Neural cell (in vitro differentiated cells): ENCODE results near the gene CLASP1. TPM values are rescaled to one million over a fixed set of nuclear protein-coding genes. Genes with fewer than 3 reads are reported as not detected.
A peak's percentile ranks its signal among the peaks of the same experiment; 100 is the strongest.
"Not testable (repeated sequence)": the region's sequence is repeated elsewhere in the genome, so short reads cannot be mapped to it uniquely, and the experiment has no call there.

Source experiments
- H2AFZ ChIP-seq: fragments of 200-600, 300-800 bp; sonication (generic), shearing (Covaris generic); 2 replicates; pipeline ENCODE4 v1.6.0; 2014; ENCODE audit warnings: low read depth, mild to moderate bottlenecking, antibody characterized with exemption, low read length, moderate library complexity
- H3F3A ChIP-seq: fragments of 200-600 bp; shearing (Covaris generic); 2 replicates; pipeline ENCODE4 v1.6.1; 2016; ENCODE audit warnings: mild to moderate bottlenecking, moderate library complexity, mixed read lengths, antibody characterized with exemption, low read length; ENCODE audit not compliant: insufficient read depth, poor library complexity, severe bottlenecking
- H3K27ac ChIP-seq: fragments of 200-600, 300-800 bp; sonication (generic), shearing (Covaris generic); 2 replicates; pipeline ENCODE4 v1.5.1; 2014; ENCODE audit warnings: mild to moderate bottlenecking, low read length, moderate library complexity
- H3K27me3 ChIP-seq: fragments of 300-800, 200-600 bp; sonication (generic), shearing (Covaris generic); 2 replicates; pipeline ENCODE4 v1.6.0; 2014; ENCODE audit warnings: mild to moderate bottlenecking, low read depth, low read length, moderate library complexity; ENCODE audit not compliant: insufficient read depth
- H3K36me3 ChIP-seq: fragments of 300-800, 200-600 bp; sonication (generic), shearing (Covaris generic); 2 replicates; pipeline ENCODE4 v1.5.1; 2014; ENCODE audit warnings: mild to moderate bottlenecking, antibody characterized with exemption, low read length, moderate library complexity; ENCODE audit not compliant: insufficient read depth
- H3K4me2 ChIP-seq: fragments of 300-800, 200-600 bp; sonication (generic), shearing (Covaris generic); 2 replicates; pipeline ENCODE4 v1.6.0; 2014; ENCODE audit warnings: mild to moderate bottlenecking, low read length
- H3K4me3 ChIP-seq: fragments of 300-800, 200-600 bp; sonication (generic), shearing (Covaris generic); 2 replicates; pipeline ENCODE4 v1.5.1; 2014; ENCODE audit warnings: mild to moderate bottlenecking, low read length, moderate library complexity
- H3K79me2 ChIP-seq: fragments of 200-600 bp; shearing (Covaris generic); replicated peaks from 2 replicates; pipeline ENCODE4 v1.6.0; 2014; ENCODE audit warnings: mild to moderate bottlenecking, low read length, moderate library complexity; ENCODE audit not compliant: insufficient read depth
- H3K9ac ChIP-seq: fragments of 300-800, 200-600 bp; sonication (generic), shearing (Covaris generic); 2 replicates; pipeline ENCODE4 v1.6.1; 2016; ENCODE audit warnings: mild to moderate bottlenecking, low read length, mixed read lengths
- H3K9me2 ChIP-seq: fragments of 200-600 bp; shearing (Covaris generic); 2 replicates; pipeline ENCODE4 v1.6.1; 2016; ENCODE audit warnings: mild to moderate bottlenecking, low read length, mixed read lengths; ENCODE audit not compliant: insufficient read depth
- H3K9me3 ChIP-seq: fragments of 200-600, 300-800 bp; sonication (generic), shearing (Covaris generic); 2 replicates; pipeline ENCODE4 v1.6.1; 2016; ENCODE audit warnings: mild to moderate bottlenecking, mixed run types, low read length, moderate library complexity, mixed read lengths
- H4K20me1 ChIP-seq: fragments of 200-600 bp; shearing (Covaris generic); 2 replicates; pipeline ENCODE4 v1.6.1; 2016; ENCODE audit warnings: mild to moderate bottlenecking, mixed run types; ENCODE audit not compliant: insufficient read depth
- CTCF ChIP-seq: fragments of 450-650 bp; IDR thresholded peaks from 2 replicates; pipeline ENCODE4 v1.5.1; 2014; ENCODE audit warnings: antibody characterized with exemption, mild to moderate bottlenecking, moderate library complexity; ENCODE audit not compliant: poor library complexity, severe bottlenecking
- EP300 ChIP-seq: fragments of 450-650 bp; conservative IDR thresholded peaks from 2 replicates; pipeline ENCODE4 v1.6.1; 2014; ENCODE audit warnings: antibody characterized with exemption, mild to moderate bottlenecking, moderate library complexity; ENCODE audit not compliant: poor library complexity, severe bottlenecking
- EZH2 ChIP-seq: fragments of 200-600, 300-800 bp; shearing (Covaris generic), sonication (generic); IDR thresholded peaks from 2 replicates; pipeline ENCODE4 v1.6.1; 2014; ENCODE audit warnings: antibody characterized with exemption, low read length, borderline replicate concordance, mild to moderate bottlenecking; ENCODE audit not compliant: insufficient read depth, poor library complexity, severe bottlenecking
- MXI1 ChIP-seq: fragments of 450-650 bp; conservative IDR thresholded peaks from 2 replicates; pipeline ENCODE4 v1.6.1; 2014; ENCODE audit warnings: antibody characterized with exemption, mild to moderate bottlenecking; ENCODE audit not compliant: poor library complexity, severe bottlenecking
- POLR2AphosphoS5 ChIP-seq: IDR thresholded peaks from 2 replicates; pipeline ENCODE4 v1.6.1; 2012
- RAD21 ChIP-seq: fragments of 450-650 bp; conservative IDR thresholded peaks from 2 replicates; pipeline ENCODE4 v1.6.1; 2014; ENCODE audit warnings: antibody characterized with exemption, mild to moderate bottlenecking, moderate library complexity
- REST ChIP-seq: IDR thresholded peaks from 2 replicates; pipeline ENCODE4 v1.6.1; 2012; ENCODE audit warnings: borderline replicate concordance
- SMC3 ChIP-seq: fragments of 450-650 bp; conservative IDR thresholded peaks from 2 replicates; pipeline ENCODE4 v1.6.1; 2014; ENCODE audit warnings: antibody characterized with exemption, mild to moderate bottlenecking, moderate library complexity; ENCODE audit not compliant: poor library complexity
- TAF1 ChIP-seq: IDR thresholded peaks from 2 replicates; pipeline ENCODE4 v1.6.1; 2012; ENCODE audit warnings: low read depth
- polyA plus RNA-seq: library from polyadenylated mRNA; depleted of rRNA; stranded (reverse); fragments of >200 nt; gene quantifications from 2 replicates; pipeline ENCODE4 v1.2.3, GENCODE V29; 2014

The CLASP1 gene
- polyA plus RNA-seq, 1 donor from 2014 or later, result 41.3 TPM

GRCh38 chr2:121565389-121566250 lies 83.6 kb downstream of the CLASP1 start:
- Histone ChIP-seq H3K36me3 (no peaks in the 10 kb centered on the region), H2AFZ (no peak overlapping the region), H4K20me1 (peaks cover 3% of the 10 kb centered on the region), H3K27ac (no peak overlapping the region), H3K79me2 (peaks cover 34% of the 10 kb centered on the region), H3K4me2 (peak overlapping the region; percentile 6), H3K9ac (no peak overlapping the region), H3K27me3 (no peaks in the 10 kb centered on the region), H3K9me2 (no peaks in the 10 kb centered on the region), H3K4me3 (no peak overlapping the region), H3K9me3 (no peaks in the 10 kb centered on the region), H3F3A (no peaks in the 10 kb centered on the region)
- TF ChIP-seq TAF1 (no peak), EP300 (peak; percentile 28), MXI1 (no peak)

GRCh38 chr2:121564905-121565304 lies 84.4 kb downstream of the CLASP1 start:
- no peak overlapping the region for H3K9ac ChIP-seq
- H4K20me1 ChIP-seq, result peaks cover 3% of the 10 kb centered on the region
- no peak overlapping the region for H2AFZ ChIP-seq
- no peaks in the 10 kb centered on the region for H3K9me3 ChIP-seq
- H3K27me3 ChIP-seq, result no peaks in the 10 kb centered on the region
- H3K36me3 ChIP-seq, result no peaks in the 10 kb centered on the region
- peaks cover 39% of the 10 kb centered on the region for H3K79me2 ChIP-seq
- no peak overlapping the region for H3K27ac ChIP-seq
- H3K4me2 ChIP-seq, result peak overlapping the region; percentile 6
- H3K4me3 ChIP-seq, result no peak overlapping the region
- no peaks in the 10 kb centered on the region for H3K9me2 ChIP-seq
- no peaks in the 10 kb centered on the region for H3F3A ChIP-seq
- TF ChIP-seq SMC3 (no peak), EZH2 (no peak), MXI1 (no peak), REST (no peak), CTCF (no peak), POLR2AphosphoS5 (no peak), RAD21 (no peak), EP300 (no peak), TAF1 (no peak)

- H3K4me3 ChIP-seq, H2AFZ ChIP-seq, H3K36me3 ChIP-seq, H4K20me1 ChIP-seq, H3K4me2 ChIP-seq, H3K9ac ChIP-seq, H3F3A ChIP-seq, H3K9me2 ChIP-seq, H3K9me3 ChIP-seq, H3K27ac ChIP-seq, H3K27me3 ChIP-seq: not testable (repeated sequence)
- peaks cover 48% of the 10 kb centered on the region for H3K79me2 ChIP-seq
Observed at GRCh38 chr2:121563754-121564153, 85.5 kb downstream of the CLASP1 start.
